ENCODE measurements around the gene ANP32B. TPM values are rescaled to one million over a fixed set of nuclear protein-coding genes. Genes with fewer than 3 reads are reported as not detected.

The ANP32B gene
- total and polyA plus RNA-seq, 2 experiments from 2014 or later, result 15.4 to 64.3 TPM

DNA sequence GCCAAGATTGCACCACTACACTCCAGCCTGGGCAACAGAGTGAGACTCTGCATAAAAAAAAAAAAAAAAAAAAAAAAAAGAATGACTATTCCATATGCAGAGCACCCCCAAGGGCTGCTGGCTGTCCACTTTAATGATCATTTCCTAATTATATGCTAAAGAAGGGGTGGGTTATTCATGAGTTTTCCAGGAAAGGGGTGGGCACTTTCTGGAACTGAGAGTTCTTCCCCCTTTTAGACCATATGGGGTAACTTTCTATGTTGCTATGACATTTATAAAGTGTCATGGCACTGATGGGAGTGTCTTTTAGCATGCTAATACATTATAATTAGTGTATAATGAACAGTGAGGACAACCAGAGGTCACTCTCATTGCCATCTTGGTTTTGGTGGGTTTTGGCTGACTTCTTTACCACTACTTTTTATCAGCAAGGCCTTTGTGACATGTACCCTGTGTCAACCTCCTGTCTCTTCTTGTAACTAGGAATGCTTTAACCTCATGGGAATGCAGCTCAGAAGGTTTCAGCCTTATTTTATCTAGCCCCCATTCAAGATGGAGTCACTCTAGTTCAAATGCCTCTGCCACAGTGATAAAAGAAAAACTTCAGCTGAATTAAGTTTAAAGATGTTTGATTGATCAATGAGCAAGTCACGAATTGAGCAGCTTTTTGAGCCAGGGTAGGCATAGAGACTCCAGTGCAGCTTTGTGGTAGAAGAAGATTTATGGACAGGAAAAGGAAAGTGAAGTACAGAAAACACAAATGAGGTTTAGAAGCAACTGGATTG is 66.3 kb downstream of the ANP32B start:
- no peak for DNase-seq (ENCODE audit: low spot score)
- no peaks in the 10 kb centered on the region for H3K4me1 ChIP-seq (ENCODE audit: insufficient read depth)
- H3K4me2 ChIP-seq, result no peak overlapping the region
- no peaks in the 10 kb centered on the region for H3K9me2 ChIP-seq (replicated peaks; ENCODE audit: insufficient read depth)
- no peaks in the 10 kb centered on the region for H3K36me3 ChIP-seq (replicated peaks; ENCODE audit: insufficient read depth, low read depth)
- no peak overlapping the region for H2AFZ ChIP-seq
- TF ChIP-seq, protein P1, sequence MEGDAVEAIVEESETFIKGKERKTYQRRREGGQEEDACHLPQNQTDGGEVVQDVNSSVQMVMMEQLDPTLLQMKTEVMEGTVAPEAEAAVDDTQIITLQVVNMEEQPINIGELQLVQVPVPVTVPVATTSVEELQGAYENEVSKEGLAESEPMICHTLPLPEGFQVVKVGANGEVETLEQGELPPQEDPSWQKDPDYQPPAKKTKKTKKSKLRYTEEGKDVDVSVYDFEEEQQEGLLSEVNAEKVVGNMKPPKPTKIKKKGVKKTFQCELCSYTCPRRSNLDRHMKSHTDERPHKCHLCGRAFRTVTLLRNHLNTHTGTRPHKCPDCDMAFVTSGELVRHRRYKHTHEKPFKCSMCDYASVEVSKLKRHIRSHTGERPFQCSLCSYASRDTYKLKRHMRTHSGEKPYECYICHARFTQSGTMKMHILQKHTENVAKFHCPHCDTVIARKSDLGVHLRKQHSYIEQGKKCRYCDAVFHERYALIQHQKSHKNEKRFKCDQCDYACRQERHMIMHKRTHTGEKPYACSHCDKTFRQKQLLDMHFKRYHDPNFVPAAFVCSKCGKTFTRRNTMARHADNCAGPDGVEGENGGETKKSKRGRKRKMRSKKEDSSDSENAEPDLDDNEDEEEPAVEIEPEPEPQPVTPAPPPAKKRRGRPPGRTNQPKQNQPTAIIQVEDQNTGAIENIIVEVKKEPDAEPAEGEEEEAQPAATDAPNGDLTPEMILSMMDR (IDR thresholded peaks at IDR 0.05; ENCODE audit: poor library complexity), result no peak
- TF ChIP-seq EZH2 (IDR thresholded peaks at IDR 0.05; ENCODE audit: borderline replicate concordance) (no peak), EZH2phosphoT487 (IDR thresholded peaks at IDR 0.05; ENCODE audit: low read depth, severe bottlenecking, unreplicated experiment) (no peak)
- WGBS (ENCODE audit: low lambda C conversion rate, missing lambda C conversion rate), result 84% methylated on average over 1 of the region's 1 CpG
- no peaks in the 10 kb centered on the region for H4K20me1 ChIP-seq (ENCODE audit: insufficient read depth, poor library complexity, severe bottlenecking)
- no peaks in the 10 kb centered on the region for H3K9me3 ChIP-seq (ENCODE audit: low read depth)
- no peak overlapping the region for H3K4me3 ChIP-seq
- H3K27ac ChIP-seq, result no peak overlapping the region
- H3K27me3 ChIP-seq, result no peaks in the 10 kb centered on the region
- no peaks in the 10 kb centered on the region for H3K79me2 ChIP-seq

GRCh38 chr9:98050351-98050750 is 67.2 kb downstream of the ANP32B start:
- no peaks in the 10 kb centered on the region for H3K36me3 ChIP-seq (replicated peaks; ENCODE audit: insufficient read depth, low read depth)
- TF ChIP-seq EZH2 (IDR thresholded peaks at IDR 0.05; ENCODE audit: borderline replicate concordance) (no peak), EZH2phosphoT487 (IDR thresholded peaks at IDR 0.05; ENCODE audit: low read depth, severe bottlenecking, unreplicated experiment) (no peak)
- TF ChIP-seq, protein P1 (IDR thresholded peaks at IDR 0.05; ENCODE audit: poor library complexity), result no peak
- no peaks in the 10 kb centered on the region for H3K79me2 ChIP-seq
- no peaks in the 10 kb centered on the region for H3K9me3 ChIP-seq (ENCODE audit: low read depth)
- H3K27ac ChIP-seq, result no peak overlapping the region
- WGBS (ENCODE audit: low lambda C conversion rate, missing lambda C conversion rate), result over 99% methylated on average over 4 of the region's 4 CpGs
- no peak overlapping the region for H2AFZ ChIP-seq
- DNase-seq (ENCODE audit: low spot score), result no peak
- no peaks in the 10 kb centered on the region for H3K27me3 ChIP-seq
- no peaks in the 10 kb centered on the region for H3K4me1 ChIP-seq (ENCODE audit: insufficient read depth)
- H4K20me1 ChIP-seq (ENCODE audit: insufficient read depth, poor library complexity, severe bottlenecking), result no peaks in the 10 kb centered on the region
- H3K9me2 ChIP-seq (replicated peaks; ENCODE audit: insufficient read depth), result no peaks in the 10 kb centered on the region
- H3K4me2 ChIP-seq, result no peak overlapping the region
- no peak overlapping the region for H3K4me3 ChIP-seq

- TF ChIP-seq EZH2phosphoT487 (IDR thresholded peaks at IDR 0.05; ENCODE audit: low read depth, severe bottlenecking, unreplicated experiment) (no peak), EZH2 (IDR thresholded peaks at IDR 0.05; ENCODE audit: borderline replicate concordance) (no peak)
- TF ChIP-seq, protein P1 (IDR thresholded peaks at IDR 0.05; ENCODE audit: poor library complexity), result no peak
- no peak overlapping the region for H3K4me3 ChIP-seq
- DNase-seq (ENCODE audit: low spot score), result no peak
- H4K20me1 ChIP-seq (ENCODE audit: insufficient read depth, poor library complexity, severe bottlenecking), result no peaks in the 10 kb centered on the region
- 97% methylated on average over 7 of the region's 7 CpGs for WGBS (ENCODE audit: low lambda C conversion rate, missing lambda C conversion rate)
- H3K9me3 ChIP-seq (ENCODE audit: low read depth), result no peaks in the 10 kb centered on the region
- no peaks in the 10 kb centered on the region for H3K27me3 ChIP-seq
- no peaks in the 10 kb centered on the region for H3K36me3 ChIP-seq (replicated peaks; ENCODE audit: insufficient read depth, low read depth)
- H2AFZ ChIP-seq, result no peak overlapping the region
- H3K4me1 ChIP-seq (ENCODE audit: insufficient read depth), result peaks cover 11% of the 10 kb centered on the region
- H3K9me2 ChIP-seq (replicated peaks; ENCODE audit: insufficient read depth), result no peaks in the 10 kb centered on the region
- H3K27ac ChIP-seq, result no peak overlapping the region
- no peak overlapping the region for H3K4me2 ChIP-seq
- H3K79me2 ChIP-seq, result peaks cover 22% of the 10 kb centered on the region
Measured at GRCh38 chr9:98054376-98054951, 71.3 kb downstream of the ANP32B start.

Measured in hepatocyte (in vitro differentiated cells).